Right lobe of liver (tissue), 4 donors: ENCODE results near the gene BAZ1B.

Experiments
- POLR2A ChIP-seq: fragments of 450-650 bp; IDR thresholded peaks from one replicate; pipeline ENCODE4 v1.6.1; 2017; ENCODE audit warnings: antibody characterized with exemption, mild to moderate bottlenecking
- TF ChIP-seq, protein P1 (sequence below), 4 donors: fragments of 200-600 bp in 3 of 4; fragments of 450-650 bp in 1 of 4; IDR thresholded peaks; one replicate each; pipeline versions ENCODE4 v1.5.1 to v1.8.0; 2016 to 2022; ENCODE audit warnings: antibody characterized with exemption in 4 of 4, mild to moderate bottlenecking in 2 of 4
- donor health status: DM: no; HTN: no; CAD: no.
- donor health status: DM: no; HTN: no; CAD: no.
- donor health status: DM: no; HTN: yes; CAD: no.

DNA sequence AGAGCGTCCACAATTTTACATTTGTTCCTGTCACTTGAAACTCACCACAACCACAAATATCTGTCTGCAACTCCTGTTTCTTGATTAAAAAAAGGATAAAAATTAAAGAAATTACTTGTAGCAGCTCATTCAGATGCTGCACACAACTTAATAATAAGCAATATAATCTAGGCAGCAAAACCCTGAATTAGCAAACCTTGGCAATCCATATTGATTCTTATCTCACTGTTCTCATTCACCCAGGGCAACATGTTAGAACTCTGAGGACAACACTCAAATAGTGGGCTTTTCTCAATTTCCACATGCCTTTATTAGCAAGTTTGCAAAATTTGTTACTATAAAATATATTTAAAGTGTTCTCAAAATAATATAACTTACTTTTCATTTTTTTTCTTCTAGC is 38.9 kb downstream of the BAZ1B start:
- TF ChIP-seq, protein P1, sequence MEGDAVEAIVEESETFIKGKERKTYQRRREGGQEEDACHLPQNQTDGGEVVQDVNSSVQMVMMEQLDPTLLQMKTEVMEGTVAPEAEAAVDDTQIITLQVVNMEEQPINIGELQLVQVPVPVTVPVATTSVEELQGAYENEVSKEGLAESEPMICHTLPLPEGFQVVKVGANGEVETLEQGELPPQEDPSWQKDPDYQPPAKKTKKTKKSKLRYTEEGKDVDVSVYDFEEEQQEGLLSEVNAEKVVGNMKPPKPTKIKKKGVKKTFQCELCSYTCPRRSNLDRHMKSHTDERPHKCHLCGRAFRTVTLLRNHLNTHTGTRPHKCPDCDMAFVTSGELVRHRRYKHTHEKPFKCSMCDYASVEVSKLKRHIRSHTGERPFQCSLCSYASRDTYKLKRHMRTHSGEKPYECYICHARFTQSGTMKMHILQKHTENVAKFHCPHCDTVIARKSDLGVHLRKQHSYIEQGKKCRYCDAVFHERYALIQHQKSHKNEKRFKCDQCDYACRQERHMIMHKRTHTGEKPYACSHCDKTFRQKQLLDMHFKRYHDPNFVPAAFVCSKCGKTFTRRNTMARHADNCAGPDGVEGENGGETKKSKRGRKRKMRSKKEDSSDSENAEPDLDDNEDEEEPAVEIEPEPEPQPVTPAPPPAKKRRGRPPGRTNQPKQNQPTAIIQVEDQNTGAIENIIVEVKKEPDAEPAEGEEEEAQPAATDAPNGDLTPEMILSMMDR (IDR thresholded peaks at IDR 0.05) = no peak
- TF ChIP-seq POLR2A = no peak
